IMR-90 (cell line): ENCODE measurements around the gene BAIAP2. TPM values are rescaled to one million over a fixed set of nuclear protein-coding genes. Genes with fewer than 3 reads are reported as not detected.

ENCODE experiments used
- ATAC-seq: fragments of 200-7000 bp; cut with Tn5 transposase; 2 replicates; pipeline ENCODE4 v1.9.1; 2020; ENCODE audit warnings: low read depth, mild to moderate bottlenecking, moderate library complexity
- BruUV-seq: library from RNA; stranded (reverse); fragments of 400-500 nt; replicated peaks from 2 replicates; lab custom pipeline; 2021; lab: Mats Ljungman, UMichigan
- CTCF ChIA-PET: fragments of 300-600 bp; formaldehyde crosslinking; extraction: SDS; loops from one replicate; lab custom pipeline; 2021; ENCODE audit warnings: antibody characterized with exemption; lab: Yijun Ruan, JAX
- POLR2A ChIA-PET: fragments of 300-600 bp; sonication (Branson Sonifier 250); formaldehyde crosslinking; loops from one replicate; lab custom pipeline; 2022; ENCODE audit warnings: antibody characterized with exemption; ENCODE audit not compliant: unreplicated experiment; lab: Charles Lee
- DNase-seq: peaks from one replicate; pipeline ENCODE4 v3.0.0; 2013
- H2AFZ ChIP-seq: replicated peaks from 2 replicates; pipeline ENCODE3; 2013; ENCODE audit warnings: low read length, mild to moderate bottlenecking; ENCODE audit not compliant: poor library complexity
- H2AK5ac ChIP-seq: 2 replicates; pipeline ENCODE4 v1.6.1; 2013; ENCODE audit warnings: low read depth, low read length, inconsistent platforms
- H2AK9ac ChIP-seq: replicated peaks from 2 replicates; pipeline ENCODE3; 2013; ENCODE audit warnings: mild to moderate bottlenecking, low read depth, low read length, moderate library complexity; ENCODE audit not compliant: poor library complexity
- H2BK120ac ChIP-seq: 2 replicates; pipeline ENCODE4 v1.6.1; 2013; ENCODE audit warnings: low read depth, low read length, inconsistent platforms
- H2BK15ac ChIP-seq: 3 replicates; pipeline ENCODE4 v1.6.1; 2013; ENCODE audit warnings: low read depth, low read length, inconsistent platforms
- H2BK20ac ChIP-seq: 2 replicates; pipeline ENCODE4 v1.6.1; 2013; ENCODE audit warnings: low read depth, mild to moderate bottlenecking, inconsistent platforms, low read length, moderate library complexity
- H2BK5ac ChIP-seq: 2 replicates; pipeline ENCODE4 v1.6.1; 2013; ENCODE audit warnings: mild to moderate bottlenecking, low read depth, low read length, inconsistent platforms; ENCODE audit not compliant: poor library complexity, severe bottlenecking
- H3K14ac ChIP-seq: replicated peaks from 2 replicates; pipeline ENCODE4 v1.6.1; 2013; ENCODE audit warnings: low read depth, low read length, inconsistent platforms
- H3K18ac ChIP-seq: 2 replicates; pipeline ENCODE4 v1.6.1; 2013; ENCODE audit warnings: low read depth, low read length, control low read depth
- H3K23ac ChIP-seq: 2 replicates; pipeline ENCODE4 v1.6.1; 2013; ENCODE audit warnings: low read depth, low read length, inconsistent platforms
- H3K27ac ChIP-seq: 2 replicates; pipeline ENCODE4 v1.5.1; 2013; ENCODE audit warnings: mild to moderate bottlenecking, control low read depth, low read length; ENCODE audit not compliant: insufficient read depth
- H3K27me3 ChIP-seq: 2 replicates; pipeline ENCODE4 v1.6.1; 2013; ENCODE audit warnings: low read length; ENCODE audit not compliant: control insufficient read depth, insufficient read depth
- H3K36me3 ChIP-seq: 2 replicates; pipeline ENCODE4 v1.6.1; 2013; ENCODE audit warnings: low read length, mixed read lengths; ENCODE audit not compliant: control insufficient read depth, insufficient read depth
- H3K4ac ChIP-seq: 2 replicates; pipeline ENCODE4 v1.6.1; 2013; ENCODE audit warnings: low read depth, low read length, inconsistent platforms
- H3K4me1 ChIP-seq: 2 replicates; pipeline ENCODE4 v1.6.1; 2013; ENCODE audit warnings: low read length, mixed read lengths; ENCODE audit not compliant: control insufficient read depth, insufficient read depth
- H3K4me2 ChIP-seq: 2 replicates; pipeline ENCODE4 v1.6.1; 2013; ENCODE audit warnings: low read depth, mild to moderate bottlenecking, control low read depth, low read length, moderate library complexity
- H3K4me3 ChIP-seq: 2 replicates; pipeline ENCODE4 v1.5.1; 2013; ENCODE audit warnings: low read depth, mild to moderate bottlenecking, control low read depth, low read length, moderate library complexity; ENCODE audit not compliant: insufficient read depth
- H3K56ac ChIP-seq: 2 replicates; pipeline ENCODE4 v1.6.1; 2013; ENCODE audit warnings: low read length, inconsistent platforms; ENCODE audit not compliant: insufficient read depth; ENCODE audit errors: extremely low read depth
- H3K79me1 ChIP-seq, 2 experiments: 2 replicates each; pipeline ENCODE4 v1.6.1; 2013; ENCODE audit warnings: low read length in 2 of 2, inconsistent platforms in 1 of 2, low read depth in 1 of 2
- H3K9ac ChIP-seq: 2 replicates; pipeline ENCODE4 v1.6.1; 2013; ENCODE audit warnings: low read depth, low read length, control low read depth
- H3K9me1 ChIP-seq: 2 replicates; pipeline ENCODE4 v1.6.1; 2013; ENCODE audit warnings: low read length, inconsistent platforms; ENCODE audit not compliant: insufficient read depth
- H3K9me3 ChIP-seq: 2 replicates; pipeline ENCODE4 v1.6.1; 2013; ENCODE audit warnings: low read length; ENCODE audit not compliant: control insufficient read depth, insufficient read depth
- H4K20me1 ChIP-seq: 2 replicates; pipeline ENCODE4 v1.6.1; 2013; ENCODE audit warnings: low read length, inconsistent platforms; ENCODE audit not compliant: insufficient read depth
- H4K5ac ChIP-seq: 2 replicates; pipeline ENCODE4 v1.6.1; 2013; ENCODE audit warnings: mild to moderate bottlenecking, low read depth, low read length, control low read depth
- H4K8ac ChIP-seq, 2 experiments: 2 replicates each; pipeline ENCODE4 v1.6.1; 2013; ENCODE audit warnings: low read depth in 2 of 2, low read length in 2 of 2, control low read depth in 1 of 2, inconsistent platforms in 1 of 2
- H4K91ac ChIP-seq: 2 replicates; pipeline ENCODE4 v1.6.1; 2013; ENCODE audit warnings: low read depth, low read length, inconsistent platforms; ENCODE audit not compliant: insufficient read depth
- CEBPB ChIP-seq: IDR thresholded peaks from 2 replicates; pipeline ENCODE4 v1.6.1; 2012; ENCODE audit warnings: low read depth, low read length, improper control_type of control experiment
- CHD1 ChIP-seq: IDR thresholded peaks from 2 replicates; pipeline ENCODE4 v1.6.1; 2012; ENCODE audit warnings: low read depth, low read length, improper control_type of control experiment
- FOS ChIP-seq: fragments of 150-350 bp; IDR thresholded peaks from 2 replicates; pipeline ENCODE4 v1.6.1; 2016; ENCODE audit warnings: low read depth, low read length
- MAFK ChIP-seq: IDR thresholded peaks from 2 replicates; pipeline ENCODE4 v1.6.1; 2012; ENCODE audit warnings: low read depth, low read length, improper control_type of control experiment
- MAZ ChIP-seq: IDR thresholded peaks from 2 replicates; pipeline ENCODE4 v1.6.1; 2012; ENCODE audit warnings: low read depth, mild to moderate bottlenecking, low read length, improper control_type of control experiment, moderate library complexity, borderline replicate concordance
- MXI1 ChIP-seq: IDR thresholded peaks from 2 replicates; pipeline ENCODE4 v1.6.1; 2012; ENCODE audit warnings: low read depth, mild to moderate bottlenecking, low read length, moderate library complexity, borderline replicate concordance
- NFE2L2 ChIP-seq: fragments of 150-350 bp; IDR thresholded peaks from 2 replicates; pipeline ENCODE4 v1.6.1; 2016; ENCODE audit warnings: low read depth, mild to moderate bottlenecking, low read length
- POLR2A ChIP-seq: IDR thresholded peaks from 2 replicates; pipeline ENCODE4 v1.6.1; 2012; ENCODE audit warnings: mild to moderate bottlenecking, low read depth, low read length
- RAD21 ChIP-seq: IDR thresholded peaks from 2 replicates; pipeline ENCODE4 v1.6.1; 2012; ENCODE audit warnings: low read length, improper control_type of control experiment
- RCOR1 ChIP-seq: IDR thresholded peaks from 2 replicates; pipeline ENCODE4 v1.6.1; 2012; ENCODE audit warnings: mild to moderate bottlenecking, low read length, improper control_type of control experiment; ENCODE audit not compliant: insufficient replicate concordance
- RFX5 ChIP-seq: IDR thresholded peaks from 2 replicates; pipeline ENCODE4 v1.8.0; 2012; ENCODE audit warnings: low read depth, mild to moderate bottlenecking, low read length, moderate library complexity
- SMC3 ChIP-seq: fragments of 150-350 bp; IDR thresholded peaks from 2 replicates; pipeline ENCODE4 v1.6.1; 2016; ENCODE audit warnings: low read depth, mild to moderate bottlenecking, antibody characterized with exemption, low read length, moderate library complexity
- WGBS, 2 experiments: methylation state at CpG; one replicate each; pipeline versions ENCODE4 v1.1.5 to v1.1.7; 2013; ENCODE audit warnings: missing lambda C conversion rate in 2 of 2; ENCODE audit not compliant: insufficient read length in 1 of 2; ENCODE audit errors: extremely low coverage in 2 of 2; 5-methylcytosine and 5-hydroxymethylcytosine counted together
- dilution Hi-C: fragments of 300-500 bp; cut with HindIII; formaldehyde crosslinking; loops from one replicate; pipeline ENCODE4 v1.14.3; 2018; ENCODE audit warnings: low sequenced_read_pairs; ENCODE audit not compliant: unreplicated experiment
- in situ Hi-C: fragments of 300-500 bp; cut with MboI; formaldehyde crosslinking; loops from 3 replicates; pipeline ENCODE4 v1.14.3; 2019; ENCODE audit warnings: low sequenced_read_pairs, inconsistent platforms, mixed read lengths
- intact Hi-C: fragments of 100-400 bp; cut with micrococcal nuclease; formaldehyde crosslinking; loops from 2 replicates; pipeline ENCODE4 v1.10.0; 2022
- polyA plus RNA-seq, 3 experiments: library from polyadenylated mRNA; depleted of rRNA; stranded (reverse); fragments of >200 nt; gene quantifications; 2 replicates each; pipeline ENCODE4 v1.2.3, GENCODE V29; 2012; ENCODE audit warnings: low replicate concordance in 1 of 3
- total RNA-seq: library from RNA; depleted of rRNA; stranded (reverse); fragments of >200 nt; gene quantifications from 2 replicates; pipeline ENCODE4 v1.2.3, GENCODE V29; 2012
- TF ChIP-seq, protein P1 (sequence below): conservative IDR thresholded peaks from 2 replicates; pipeline ENCODE4 v1.5.1; 2012; ENCODE audit warnings: mild to moderate bottlenecking, low read depth, low read length, improper control_type of control experiment
- TF ChIP-seq, protein P2 (sequence below): fragments of 150-350 bp; IDR thresholded peaks from 2 replicates; pipeline ENCODE4 v1.6.1; 2016; ENCODE audit warnings: low read depth, mild to moderate bottlenecking, low read length, moderate library complexity, borderline replicate concordance
- TF ChIP-seq, protein P3 (sequence below): fragments of 150-350 bp; IDR thresholded peaks from 2 replicates; pipeline ENCODE4 v1.6.1; 2017; ENCODE audit warnings: mild to moderate bottlenecking, antibody characterized with exemption, low read length, low read depth

Gene BAIAP2
- total and polyA plus RNA-seq, 2 of the 4 experiments (the other 2 are of a cell fraction), result 18.3 to 32.6 TPM

DNA sequence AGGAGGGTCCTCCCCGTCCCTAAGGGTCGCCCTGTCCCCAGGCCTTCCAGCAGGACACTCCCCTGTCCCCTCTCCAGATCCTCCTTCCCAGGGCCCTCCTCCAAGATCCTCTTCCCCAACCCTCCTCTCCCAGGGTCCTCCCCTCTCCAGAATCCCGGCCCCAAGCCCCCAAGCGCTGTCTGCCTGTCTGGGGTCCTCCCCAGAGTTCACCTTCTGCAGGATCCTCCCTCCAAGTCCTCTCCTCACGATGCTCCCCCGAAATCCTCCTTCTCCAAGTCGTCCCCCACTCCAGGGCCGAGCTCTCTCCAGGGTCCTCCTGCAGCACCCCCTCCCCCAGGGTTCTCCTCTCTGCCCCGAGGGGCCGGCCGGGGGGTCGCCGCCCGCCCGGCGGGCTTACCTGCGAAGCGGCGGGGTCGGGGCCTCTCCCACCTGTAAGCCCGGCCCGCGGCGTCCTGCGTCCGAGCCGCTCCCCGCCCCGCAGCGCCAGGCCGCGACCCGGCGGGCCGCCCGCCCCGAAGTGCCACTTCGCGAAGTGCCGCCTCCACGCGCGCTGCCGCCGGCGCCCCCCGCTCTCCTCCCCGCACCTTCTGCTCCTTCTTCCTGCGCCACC is 678 bp upstream of the BAIAP2 start:
- H3K9ac ChIP-seq, result peak overlapping the region; percentile 71
- DNase-seq, result no peak
- H3K79me1 ChIP-seq, result peaks cover 7 to 42% of the 10 kb centered on the region in 2 experiments
- no peaks in the 10 kb centered on the region for H3K27me3 ChIP-seq
- WGBS, 2 experiments, result 1% methylated on average over 10 of the region's 49 CpGs; no CpG with 5 or more reads in 1 of the 2 experiments
- peak overlapping the region; percentile 85 for H2AFZ ChIP-seq
- peak overlapping the region; percentile 84 for H3K4me3 ChIP-seq
- ChIA-PET CTCF (interaction anchor here (1.0 kb wide), 1 partner anchor 9 kb away, joined by 3 read pairs; no protein-coding TSS in a partner anchor), POLR2A (no interaction called here)
- H3K56ac ChIP-seq, result no peak overlapping the region
- no peak overlapping the region for H2BK5ac ChIP-seq
- H3K9me1 ChIP-seq, result peaks cover 3% of the 10 kb centered on the region; the same call in 1 of the 2 replicates
- dilution Hi-C loops, result no loop called here
- H4K91ac ChIP-seq, result no peak overlapping the region
- peak overlapping the region; percentile 86; the same call in 1 of the 2 replicates for H3K23ac ChIP-seq
- H3K36me3 ChIP-seq, result peaks cover 15% of the 10 kb centered on the region; the same call in 1 of the 2 replicates
- H4K20me1 ChIP-seq, result peaks cover 26% of the 10 kb centered on the region
- H3K9me3 ChIP-seq, result no peaks in the 10 kb centered on the region
- no peak overlapping the region; a peak in 1 of 4 replicates for H4K8ac ChIP-seq
- in situ Hi-C loops, result loop anchor here (5.0 kb wide), 1 partner anchor 63 kb away; no protein-coding TSS in a partner anchor
- H3K4ac ChIP-seq, result peak overlapping the region; percentile 48
- H2AK9ac ChIP-seq, result peak overlapping the region; percentile 91
- no peak overlapping the region for H4K5ac ChIP-seq
- H3K4me2 ChIP-seq, result peak overlapping the region; percentile 98
- H2BK20ac ChIP-seq, result no peak overlapping the region
- H2BK120ac ChIP-seq, result no peak overlapping the region
- no peak overlapping the region for H3K18ac ChIP-seq
- peak; percentile 36 for ATAC-seq
- H3K14ac ChIP-seq, result peak overlapping the region; percentile 87
- H3K27ac ChIP-seq, result peak overlapping the region; percentile 7; the same call in 1 of the 2 replicates
- intact Hi-C loops, result loop anchor here (1.0 kb wide), 1 partner anchor 67 kb away; no protein-coding TSS in a partner anchor
- peaks cover 5% of the 10 kb centered on the region for H3K4me1 ChIP-seq
- H2BK15ac ChIP-seq, result no peak overlapping the region
- BruUV-seq, result no TSS peak
- H2AK5ac ChIP-seq, result peak overlapping the region; percentile 49; the same call in 1 of the 2 replicates
- TF ChIP-seq RFX5 (no peak), NFE2L2 (no peak), POLR2A (no peak), FOS (no peak), CEBPB (no peak), MAZ (no peak), RAD21 (no peak), RCOR1 (no peak), MXI1 (no peak), CHD1 (no peak), SMC3 (no peak), MAFK (no peak)
- TF ChIP-seq, protein P1, sequence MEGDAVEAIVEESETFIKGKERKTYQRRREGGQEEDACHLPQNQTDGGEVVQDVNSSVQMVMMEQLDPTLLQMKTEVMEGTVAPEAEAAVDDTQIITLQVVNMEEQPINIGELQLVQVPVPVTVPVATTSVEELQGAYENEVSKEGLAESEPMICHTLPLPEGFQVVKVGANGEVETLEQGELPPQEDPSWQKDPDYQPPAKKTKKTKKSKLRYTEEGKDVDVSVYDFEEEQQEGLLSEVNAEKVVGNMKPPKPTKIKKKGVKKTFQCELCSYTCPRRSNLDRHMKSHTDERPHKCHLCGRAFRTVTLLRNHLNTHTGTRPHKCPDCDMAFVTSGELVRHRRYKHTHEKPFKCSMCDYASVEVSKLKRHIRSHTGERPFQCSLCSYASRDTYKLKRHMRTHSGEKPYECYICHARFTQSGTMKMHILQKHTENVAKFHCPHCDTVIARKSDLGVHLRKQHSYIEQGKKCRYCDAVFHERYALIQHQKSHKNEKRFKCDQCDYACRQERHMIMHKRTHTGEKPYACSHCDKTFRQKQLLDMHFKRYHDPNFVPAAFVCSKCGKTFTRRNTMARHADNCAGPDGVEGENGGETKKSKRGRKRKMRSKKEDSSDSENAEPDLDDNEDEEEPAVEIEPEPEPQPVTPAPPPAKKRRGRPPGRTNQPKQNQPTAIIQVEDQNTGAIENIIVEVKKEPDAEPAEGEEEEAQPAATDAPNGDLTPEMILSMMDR, result no peak
- TF ChIP-seq, protein P2, sequence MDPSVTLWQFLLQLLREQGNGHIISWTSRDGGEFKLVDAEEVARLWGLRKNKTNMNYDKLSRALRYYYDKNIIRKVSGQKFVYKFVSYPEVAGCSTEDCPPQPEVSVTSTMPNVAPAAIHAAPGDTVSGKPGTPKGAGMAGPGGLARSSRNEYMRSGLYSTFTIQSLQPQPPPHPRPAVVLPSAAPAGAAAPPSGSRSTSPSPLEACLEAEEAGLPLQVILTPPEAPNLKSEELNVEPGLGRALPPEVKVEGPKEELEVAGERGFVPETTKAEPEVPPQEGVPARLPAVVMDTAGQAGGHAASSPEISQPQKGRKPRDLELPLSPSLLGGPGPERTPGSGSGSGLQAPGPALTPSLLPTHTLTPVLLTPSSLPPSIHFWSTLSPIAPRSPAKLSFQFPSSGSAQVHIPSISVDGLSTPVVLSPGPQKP, result no peak
- TF ChIP-seq, protein P3, sequence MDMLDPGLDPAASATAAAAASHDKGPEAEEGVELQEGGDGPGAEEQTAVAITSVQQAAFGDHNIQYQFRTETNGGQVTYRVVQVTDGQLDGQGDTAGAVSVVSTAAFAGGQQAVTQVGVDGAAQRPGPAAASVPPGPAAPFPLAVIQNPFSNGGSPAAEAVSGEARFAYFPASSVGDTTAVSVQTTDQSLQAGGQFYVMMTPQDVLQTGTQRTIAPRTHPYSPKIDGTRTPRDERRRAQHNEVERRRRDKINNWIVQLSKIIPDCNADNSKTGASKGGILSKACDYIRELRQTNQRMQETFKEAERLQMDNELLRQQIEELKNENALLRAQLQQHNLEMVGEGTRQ, result no peak
